ENCODE data around the gene TMEM100. TPM values are rescaled to one million over a fixed set of nuclear protein-coding genes. Genes with fewer than 3 reads are reported as not detected.
A peak's percentile ranks its signal among the peaks of the same experiment; 100 is the strongest.

The TMEM100 gene
- total and polyA plus RNA-seq, 7 donors = 2.5 to 25.0 (median 9.0) TPM

- no peaks in the 10 kb centered on the region for H3K36me3 ChIP-seq
- no peak for DNase-seq
- intact Hi-C loops (cut with DNase I) = no loop called here
- peaks cover 0 to 30% (median 27%) of the 10 kb centered on the region in 4 donors for H3K4me1 ChIP-seq
- TF ChIP-seq POLR2A (IDR thresholded peaks at IDR 0.05) (no peak), EP300 (IDR thresholded peaks at IDR 0.05) (no peak), CTCF (IDR thresholded peaks at IDR 0.05) (no peak), POLR2AphosphoS5 (IDR thresholded peaks at IDR 0.05) (no peak)
- H3K4me3 ChIP-seq = no peak overlapping the region
- WGBS, 2 donors = 31 to 62% methylated on average over 11 of the region's 11 CpGs
- H3K27me3 ChIP-seq = no peaks in the 10 kb centered on the region
- H3K27ac ChIP-seq = peak overlapping the region in 1 of 4 donors; percentile 20
- peaks cover 0 to under 1% (median 0%) of the 10 kb centered on the region in 4 donors for H3K9me3 ChIP-seq
Measured at GRCh38 chr17:55706808-55707773, 15.6 kb downstream of the TMEM100 start.

GRCh38 chr17:55705847-55706246 lies 16.8 kb downstream of the TMEM100 start:
- no peak for TF ChIP-seq EP300 (IDR thresholded peaks at IDR 0.05)
- TF ChIP-seq POLR2A (IDR thresholded peaks at IDR 0.05) = no peak
- no peak for TF ChIP-seq CTCF (IDR thresholded peaks at IDR 0.05)
- no peak for TF ChIP-seq POLR2AphosphoS5 (IDR thresholded peaks at IDR 0.05)
- intact Hi-C loops (cut with DNase I) = no loop called here

GRCh38 chr17:55704401-55704800 lies 18.3 kb downstream of the TMEM100 start:
- no peak for DNase-seq
- no peak overlapping the region for H3K27ac ChIP-seq

More at GRCh38 chr17:55705847-55706246, 16.8 kb downstream of the TMEM100 start:
- Histone ChIP-seq H3K27ac (no peak overlapping the region), H3K4me3 (no peak overlapping the region), H3K4me1 (peaks cover 0 to 27% (median 24%) of the 10 kb centered on the region in 4 donors), H3K9me3 (peaks cover 0 to 4% (median under 1%) of the 10 kb centered on the region in 4 donors), H3K36me3 (no peaks in the 10 kb centered on the region), H3K27me3 (no peaks in the 10 kb centered on the region)
- DNase-seq = no peak

GRCh38 chr17:55702150-55702549 lies 20.5 kb downstream of the TMEM100 start:
- TF ChIP-seq POLR2A (IDR thresholded peaks at IDR 0.05) (no peak), POLR2AphosphoS5 (IDR thresholded peaks at IDR 0.05) (peak in 1 of 4 donors; percentile 42), CTCF (IDR thresholded peaks at IDR 0.05) (no peak)
- Histone ChIP-seq H3K9me3 (peaks cover 0 to 4% (median under 1%) of the 10 kb centered on the region in 4 donors), H3K4me3 (no peak overlapping the region), H3K27me3 (no peaks in the 10 kb centered on the region), H3K4me1 (peaks cover 0 to 7% (median 6%) of the 10 kb centered on the region in 4 donors), H3K36me3 (no peaks in the 10 kb centered on the region), H3K27ac (peak overlapping the region in 2 of 4 donors; percentile 12 to 13)
- DNase-seq = peak; percentile 72
- 70 to 75% methylated on average over 7 of the region's 7 CpGs for WGBS, 2 donors
- intact Hi-C loops (cut with DNase I) = no loop called here

More at GRCh38 chr17:55704401-55704800, 18.3 kb downstream of the TMEM100 start:
- TF ChIP-seq POLR2AphosphoS5 (IDR thresholded peaks at IDR 0.05) (no peak), EP300 (IDR thresholded peaks at IDR 0.05) (no peak), CTCF (IDR thresholded peaks at IDR 0.05) (no peak), POLR2A (IDR thresholded peaks at IDR 0.05) (no peak)
- WGBS, 2 donors = 47 to 67% methylated on average over 1 of the region's 1 CpG
- intact Hi-C loops (cut with DNase I) = no loop called here
- Histone ChIP-seq H3K4me3 (no peak overlapping the region), H3K27me3 (no peaks in the 10 kb centered on the region), H3K36me3 (no peaks in the 10 kb centered on the region), H3K9me3 (peaks cover 0 to 4% (median under 1%) of the 10 kb centered on the region in 4 donors), H3K4me1 (peaks cover 0 to 16% (median 13%) of the 10 kb centered on the region in 4 donors)

Data from sigmoid colon (tissue), 7 donors.